ENCODE data around the gene ABHD15.
A peak's percentile ranks its signal among the peaks of the same experiment; 100 is the strongest.

The ABHD15 gene

GRCh38 chr17:29593591-29594518, 27.0 kb upstream of the ABHD15 start:
- no peak for DNase-seq

- no peak for DNase-seq
Measured at GRCh38 chr17:29592850-29593551, 26.2 kb upstream of the ABHD15 start, which contains the start of gene ANKRD13B. TSS of gene ANKRD13B (plus strand) at chr17:29593132. CDS start at chr17:29593622, 490 bp downstream.

GRCh38 chr17:29591737-29592608, 25.1 kb upstream of the ABHD15 start:
- peak; percentile 80 for DNase-seq

DNA sequence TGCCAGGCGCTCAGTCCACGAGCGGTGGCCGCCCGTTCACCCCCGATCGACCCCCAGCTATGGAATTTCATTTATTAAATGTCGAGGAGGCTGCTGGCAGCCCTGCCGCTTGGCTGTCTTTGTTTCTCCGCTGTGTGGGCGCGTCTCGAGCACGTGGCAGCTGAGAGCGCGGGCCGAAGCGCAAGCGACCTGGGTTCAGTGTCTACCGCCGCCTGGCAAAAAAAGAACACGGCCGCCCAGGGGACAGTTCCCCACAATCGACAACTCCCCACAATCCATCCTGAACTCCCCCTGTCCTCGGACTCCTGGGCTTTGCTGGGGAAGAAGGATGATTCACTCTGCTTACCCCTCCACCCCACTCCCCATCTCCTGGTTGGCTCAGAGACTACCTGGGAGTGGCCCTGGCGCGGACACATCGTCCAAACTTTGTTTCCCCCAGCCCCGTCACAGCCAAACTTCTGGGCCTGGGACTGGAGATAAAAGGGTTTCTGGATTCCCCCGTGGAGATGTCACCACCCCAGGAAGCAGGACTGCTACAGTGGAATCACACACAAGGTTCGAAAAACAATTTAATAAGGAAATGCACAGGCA, 24.4 kb upstream of the ABHD15 start:
- DNase-seq: no peak

- no peak for DNase-seq
Measured at GRCh38 chr17:29590411-29591145, 23.7 kb upstream of the ABHD15 start.

DNA sequence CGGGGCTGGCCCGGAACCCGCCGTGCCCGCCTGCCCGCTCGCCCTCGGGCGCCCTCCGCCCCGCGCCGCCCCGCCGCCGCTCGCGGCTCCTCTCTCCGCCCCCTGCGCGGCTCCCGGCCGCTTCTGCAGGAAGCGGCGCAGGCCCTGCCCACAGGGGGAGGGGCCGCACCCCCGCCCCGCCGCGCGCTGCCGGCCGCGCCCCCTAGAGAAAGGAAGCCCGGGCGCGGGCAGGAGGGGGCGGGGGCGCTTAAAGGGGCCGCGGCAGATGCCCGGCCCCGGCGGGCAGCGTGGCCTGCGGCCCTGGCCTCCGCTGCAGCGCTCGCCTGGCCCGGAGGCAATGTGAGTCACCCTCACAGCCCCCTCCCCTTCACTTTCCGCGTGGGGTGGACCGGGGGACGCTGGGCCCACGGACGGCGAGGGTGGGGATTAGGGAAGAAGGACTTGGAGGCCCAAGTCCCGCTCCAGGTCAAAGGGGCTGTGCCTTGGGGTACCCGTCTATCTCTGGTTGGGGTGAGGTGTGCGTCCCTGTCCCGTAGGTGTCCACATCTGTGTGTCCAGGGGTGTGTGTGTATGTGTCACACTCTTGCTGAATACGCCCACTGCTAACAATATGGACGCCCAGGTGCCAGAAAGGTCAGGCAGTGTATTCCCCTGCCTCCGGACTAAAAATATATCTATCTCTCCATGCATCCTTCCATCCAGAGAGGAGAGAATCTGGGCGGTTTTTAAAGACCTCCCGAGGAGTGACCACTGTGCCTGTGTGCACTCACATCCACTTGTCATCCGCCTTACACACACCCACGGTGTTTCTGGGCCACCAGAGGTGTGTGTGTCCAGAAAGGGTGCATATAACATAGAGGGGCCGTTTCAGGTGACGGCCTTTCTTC, 22.9 kb upstream of the ABHD15 start, which contains the start of gene GIT1:
Gene GIT1, minus strand, starts transcription at position 125 of the 887 bp plus-strand sequence. CDS start 270 bp downstream, outside the sequence.
- peak; percentile 85 for DNase-seq

DNA sequence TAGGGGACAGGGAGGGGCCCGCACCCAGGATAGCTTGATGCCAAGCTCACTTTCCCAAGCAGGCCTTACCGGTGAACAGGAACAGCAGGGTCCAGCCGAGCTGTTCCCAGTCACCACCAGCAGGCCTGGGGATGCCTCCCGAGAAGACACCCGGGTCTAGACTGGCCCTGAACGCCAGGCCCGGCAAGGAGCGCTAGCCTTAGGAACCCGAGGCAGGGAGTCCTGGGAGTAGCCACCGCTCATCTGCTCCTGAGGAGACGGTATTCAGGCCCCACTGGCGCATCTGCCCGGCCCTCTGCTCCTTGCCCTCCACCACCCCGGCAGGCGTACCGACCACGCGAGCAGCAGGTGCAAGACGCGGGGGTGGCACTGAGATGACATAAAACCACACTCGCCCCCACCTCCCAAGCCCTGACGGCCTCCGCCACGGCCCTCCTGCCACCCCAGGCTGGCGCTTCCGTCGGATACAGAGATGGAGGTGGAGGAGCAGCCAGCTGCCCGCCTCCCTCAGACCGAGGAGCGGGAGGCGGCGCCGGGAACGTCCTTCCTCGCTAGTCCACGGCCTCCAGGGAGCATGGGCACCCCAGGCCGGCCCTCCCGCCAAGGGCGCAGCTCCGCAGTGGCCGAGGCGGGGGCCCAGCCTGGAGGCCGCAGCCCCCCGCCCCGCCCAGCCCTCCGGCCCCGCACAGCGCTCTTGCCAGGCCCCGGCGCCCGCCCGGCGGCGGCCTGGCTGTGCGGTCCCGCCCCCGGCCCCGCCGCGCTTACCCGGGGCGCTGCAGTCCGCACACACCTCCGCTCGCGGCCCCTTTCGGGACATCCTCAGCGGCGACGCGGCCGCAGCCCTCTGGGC, 21.9 kb upstream of the ABHD15 start:
- DNase-seq: peak; percentile 62

- no peak for DNase-seq
Measured at GRCh38 chr17:29588017-29588561, 21.3 kb upstream of the ABHD15 start.

DNA sequence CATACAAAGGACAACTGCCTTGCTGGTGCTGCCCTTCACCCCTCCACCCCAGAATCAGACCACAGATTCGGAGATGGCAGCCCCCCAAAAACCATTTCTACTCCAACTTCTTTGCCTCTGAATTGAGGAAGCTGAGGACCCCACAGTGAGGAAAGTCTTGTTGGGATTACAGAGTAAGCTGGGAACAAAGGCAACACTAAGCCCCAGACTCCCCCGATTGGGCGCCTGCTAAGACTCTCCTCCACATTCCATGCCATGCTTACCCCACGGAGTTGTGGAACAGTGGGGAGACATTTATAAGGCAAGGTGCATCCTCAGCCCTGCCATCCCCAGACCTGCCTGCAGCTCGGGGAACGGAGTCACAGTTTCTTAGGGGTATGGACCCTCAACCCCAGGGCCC, 20.8 kb upstream of the ABHD15 start:
- DNase-seq: no peak

DNA sequence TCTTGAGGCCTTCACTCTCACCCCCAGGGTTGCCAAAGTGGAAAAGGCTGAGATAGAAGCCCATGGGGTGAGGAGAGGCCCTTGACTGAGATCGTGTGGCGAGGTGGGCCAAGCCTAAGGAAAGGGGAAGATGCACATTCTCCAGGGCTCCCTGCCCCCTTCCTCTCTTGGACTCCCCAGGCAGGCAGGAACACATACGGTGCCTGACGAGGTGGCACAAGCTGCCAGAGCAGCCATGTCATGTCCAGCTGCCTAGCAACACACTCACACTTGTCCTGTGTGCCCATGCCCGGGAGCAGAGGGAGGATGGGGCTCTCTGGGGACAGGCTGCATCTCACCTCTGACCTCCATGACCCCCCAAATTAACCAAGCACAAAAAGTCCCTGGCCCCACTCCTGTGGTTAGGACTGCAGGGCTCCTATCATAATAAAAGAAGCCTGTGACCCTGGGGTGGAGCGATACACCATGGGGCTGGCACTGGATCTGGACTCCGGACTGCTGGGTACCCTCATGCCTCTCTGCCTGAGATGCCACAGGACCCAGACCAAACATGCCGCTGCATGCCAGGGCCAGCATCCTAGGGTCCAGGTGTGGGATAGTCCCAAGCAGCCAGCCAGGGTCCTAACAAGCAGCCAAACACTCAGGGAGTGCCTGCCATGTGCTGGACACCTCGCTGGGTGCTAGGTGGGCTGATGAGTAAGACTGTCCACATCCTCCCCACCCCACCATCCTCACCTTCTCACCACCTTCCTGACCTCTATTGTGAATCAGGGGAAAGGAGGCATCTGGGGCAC, 20.0 kb upstream of the ABHD15 start:
- no peak for DNase-seq

- no peak for DNase-seq
Measured at GRCh38 chr17:29585080-29585751, 18.4 kb upstream of the ABHD15 start.

- no peak for DNase-seq
Measured at GRCh38 chr17:29584452-29585079, 17.7 kb upstream of the ABHD15 start.

DNA sequence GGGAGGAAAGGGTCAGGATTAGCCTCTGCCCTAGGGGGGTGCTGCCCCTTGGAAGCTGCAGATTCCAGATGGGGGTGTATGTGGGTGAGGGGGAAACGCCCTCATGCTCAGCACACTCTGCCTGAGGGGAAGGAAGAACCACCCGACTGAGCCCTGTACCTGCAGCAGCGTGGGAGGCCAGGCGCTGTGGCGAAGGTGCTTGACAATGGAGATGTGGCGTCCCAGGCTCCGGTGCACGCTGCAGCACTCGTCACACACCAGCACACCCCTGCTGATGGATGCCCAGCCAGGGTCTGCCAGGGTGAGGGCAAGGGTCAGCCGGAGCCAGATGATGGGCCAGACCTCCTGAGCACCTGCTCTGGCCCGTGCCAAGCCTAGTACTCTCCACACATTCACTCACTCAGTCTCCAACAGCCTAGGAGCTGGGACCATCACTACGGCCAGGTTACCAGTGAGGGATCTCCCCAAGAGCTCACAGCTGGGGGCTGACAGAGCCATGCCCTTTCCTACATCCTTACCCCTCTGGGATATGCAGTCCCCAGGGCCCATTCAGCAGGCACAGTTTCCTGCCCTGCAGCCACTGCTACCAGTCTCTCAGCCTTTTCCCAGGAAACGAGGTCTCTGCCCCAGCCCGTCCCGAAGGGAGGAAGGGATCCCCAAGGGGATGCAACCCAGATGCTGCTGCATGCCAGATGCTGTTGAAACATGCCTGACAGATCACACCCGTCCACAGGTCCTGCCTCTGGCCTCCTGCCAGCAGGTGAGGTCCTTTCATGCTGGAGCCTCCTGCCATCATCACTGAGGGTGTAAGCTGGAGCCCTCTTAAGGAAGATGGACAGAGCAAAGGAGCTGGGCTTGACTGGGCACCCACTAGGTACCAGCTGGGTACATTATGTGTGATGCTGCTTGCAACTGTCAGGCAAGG, 16.7 kb upstream of the ABHD15 start:
- no peak for DNase-seq

DNA sequence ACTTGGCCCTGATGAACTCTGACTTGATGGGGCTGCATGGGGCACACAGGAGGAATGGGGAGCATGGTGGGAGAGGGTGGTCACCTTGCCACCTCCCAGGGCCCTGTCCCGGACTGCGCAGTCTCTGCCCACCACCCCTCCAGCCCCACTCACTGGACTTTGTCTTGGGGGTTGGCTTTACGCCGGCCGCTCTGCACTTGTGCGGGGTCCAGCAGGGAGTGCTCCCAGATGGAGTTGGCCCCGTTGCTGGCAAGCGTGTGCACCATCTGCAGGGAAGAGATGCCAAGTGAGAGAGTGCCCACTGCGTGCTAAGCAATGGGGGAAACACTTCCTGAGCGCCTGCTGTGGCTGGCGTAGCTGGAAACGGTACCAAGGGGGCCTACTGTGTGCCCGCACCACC, 15.9 kb upstream of the ABHD15 start:
- no peak for DNase-seq

GRCh38 chr17:29582254-29582765, 15.5 kb upstream of the ABHD15 start:
- DNase-seq: no peak

Data from activated CD4-positive, CD25-positive, alpha-beta regulatory T cell treated with anti-CD3 and anti-CD28 coated beads, Interleukin-2, amount 50 U/mL, for 72 hours (primary cell).